Ishikawa (cell line): Measurements from ENCODE around the gene SOCS2.

Experiments used
- CEBPB ChIP-seq: IDR thresholded peaks from 2 replicates; pipeline ENCODE4 v1.6.1; 2012
- CREB1 ChIP-seq: IDR thresholded peaks from 2 replicates; pipeline ENCODE4 v1.6.1; 2012; ENCODE audit warnings: low read depth
- EGR1 ChIP-seq: IDR thresholded peaks from 2 replicates; pipeline ENCODE4 v1.6.1; 2012
- EP300 ChIP-seq: IDR thresholded peaks from 2 replicates; pipeline ENCODE4 v1.6.1; 2012; ENCODE audit warnings: borderline replicate concordance
- FOXM1 ChIP-seq: IDR thresholded peaks from 2 replicates; pipeline ENCODE4 v1.6.1; 2012; ENCODE audit warnings: low read depth, borderline replicate concordance
- NFIC ChIP-seq: IDR thresholded peaks from 2 replicates; pipeline ENCODE4 v1.6.1; 2012
- RAD21 ChIP-seq: IDR thresholded peaks from 2 replicates; pipeline ENCODE4 v1.6.1; 2012; ENCODE audit warnings: low read depth
- TAF1 ChIP-seq: IDR thresholded peaks from 2 replicates; pipeline ENCODE4 v1.6.1; 2012; ENCODE audit warnings: low read depth, mild to moderate bottlenecking
- TCF12 ChIP-seq: IDR thresholded peaks from 2 replicates; pipeline ENCODE4 v1.6.1; 2012; ENCODE audit warnings: low read depth
- TEAD4 ChIP-seq: IDR thresholded peaks from 2 replicates; pipeline ENCODE4 v1.6.1; 2012
- YY1 ChIP-seq: IDR thresholded peaks from 2 replicates; pipeline ENCODE4 v1.6.1; 2012; ENCODE audit warnings: low read depth
- ZBTB7A ChIP-seq: IDR thresholded peaks from 2 replicates; pipeline ENCODE4 v1.6.1; 2012; ENCODE audit warnings: low read depth
- TF ChIP-seq, protein P1 (sequence below): IDR thresholded peaks from 2 replicates; pipeline ENCODE4 v1.6.1; 2012; ENCODE audit warnings: low read depth, mild to moderate bottlenecking
- TF ChIP-seq, protein P2 (sequence below): IDR thresholded peaks from 2 replicates; pipeline ENCODE4 v1.6.1; 2012
- TF ChIP-seq, protein P3 (sequence below): IDR thresholded peaks from 2 replicates; pipeline ENCODE4 v1.6.1; 2012

SOCS2 gene, protein sequence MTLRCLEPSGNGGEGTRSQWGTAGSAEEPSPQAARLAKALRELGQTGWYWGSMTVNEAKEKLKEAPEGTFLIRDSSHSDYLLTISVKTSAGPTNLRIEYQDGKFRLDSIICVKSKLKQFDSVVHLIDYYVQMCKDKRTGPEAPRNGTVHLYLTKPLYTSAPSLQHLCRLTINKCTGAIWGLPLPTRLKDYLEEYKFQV

DNA sequence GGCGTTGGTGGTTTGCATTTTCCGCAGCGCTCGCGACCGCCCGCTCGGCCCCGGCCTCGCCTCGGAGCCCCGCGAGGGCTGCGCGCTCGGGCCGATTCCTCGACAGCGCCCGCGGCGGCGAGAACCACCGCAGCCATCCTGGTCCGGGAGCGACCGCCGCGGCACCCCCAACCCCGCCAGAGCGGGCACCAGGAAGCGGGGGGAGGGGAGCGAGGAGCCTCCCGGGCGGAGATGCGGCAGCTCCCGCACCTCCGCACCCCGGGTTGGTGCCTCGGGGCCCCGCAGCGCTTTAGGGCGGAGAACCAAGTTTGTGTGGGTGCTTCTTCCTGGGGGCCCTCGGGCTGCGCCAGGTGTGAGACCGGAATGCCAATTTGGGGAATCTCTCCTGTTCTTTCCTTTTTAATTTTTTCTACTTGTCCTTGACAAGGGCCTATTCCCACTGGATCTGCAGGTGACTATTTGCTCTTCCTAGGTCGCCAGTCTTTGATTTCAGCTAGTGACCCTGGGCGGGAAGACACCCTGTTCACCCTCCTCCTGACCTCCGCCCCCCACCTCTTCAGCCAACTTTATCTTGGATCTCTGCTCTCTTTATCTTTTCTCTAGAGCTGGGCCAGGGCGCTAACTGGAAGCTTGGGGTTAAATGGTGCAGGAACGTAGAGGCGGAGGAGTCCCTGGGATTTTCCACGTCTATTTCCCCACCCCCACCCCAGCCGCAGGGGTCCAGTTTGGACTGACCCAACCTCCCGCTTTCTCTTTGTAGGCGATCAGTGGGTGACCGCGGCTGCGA, at the start of gene SOCS2:
Gene SOCS2, plus strand, starts transcription at position 751 of the 787 bp plus-strand sequence. CDS start 223 bp downstream, outside the sequence.
- TF ChIP-seq TCF12 (no peak), RAD21 (no peak), EP300 (no peak), CREB1 (no peak), TEAD4 (no peak), YY1 (no peak), TAF1 (no peak), CEBPB (no peak), NFIC (no peak), EGR1 (no peak), ZBTB7A (no peak), FOXM1 (no peak)
- TF ChIP-seq, protein P1, sequence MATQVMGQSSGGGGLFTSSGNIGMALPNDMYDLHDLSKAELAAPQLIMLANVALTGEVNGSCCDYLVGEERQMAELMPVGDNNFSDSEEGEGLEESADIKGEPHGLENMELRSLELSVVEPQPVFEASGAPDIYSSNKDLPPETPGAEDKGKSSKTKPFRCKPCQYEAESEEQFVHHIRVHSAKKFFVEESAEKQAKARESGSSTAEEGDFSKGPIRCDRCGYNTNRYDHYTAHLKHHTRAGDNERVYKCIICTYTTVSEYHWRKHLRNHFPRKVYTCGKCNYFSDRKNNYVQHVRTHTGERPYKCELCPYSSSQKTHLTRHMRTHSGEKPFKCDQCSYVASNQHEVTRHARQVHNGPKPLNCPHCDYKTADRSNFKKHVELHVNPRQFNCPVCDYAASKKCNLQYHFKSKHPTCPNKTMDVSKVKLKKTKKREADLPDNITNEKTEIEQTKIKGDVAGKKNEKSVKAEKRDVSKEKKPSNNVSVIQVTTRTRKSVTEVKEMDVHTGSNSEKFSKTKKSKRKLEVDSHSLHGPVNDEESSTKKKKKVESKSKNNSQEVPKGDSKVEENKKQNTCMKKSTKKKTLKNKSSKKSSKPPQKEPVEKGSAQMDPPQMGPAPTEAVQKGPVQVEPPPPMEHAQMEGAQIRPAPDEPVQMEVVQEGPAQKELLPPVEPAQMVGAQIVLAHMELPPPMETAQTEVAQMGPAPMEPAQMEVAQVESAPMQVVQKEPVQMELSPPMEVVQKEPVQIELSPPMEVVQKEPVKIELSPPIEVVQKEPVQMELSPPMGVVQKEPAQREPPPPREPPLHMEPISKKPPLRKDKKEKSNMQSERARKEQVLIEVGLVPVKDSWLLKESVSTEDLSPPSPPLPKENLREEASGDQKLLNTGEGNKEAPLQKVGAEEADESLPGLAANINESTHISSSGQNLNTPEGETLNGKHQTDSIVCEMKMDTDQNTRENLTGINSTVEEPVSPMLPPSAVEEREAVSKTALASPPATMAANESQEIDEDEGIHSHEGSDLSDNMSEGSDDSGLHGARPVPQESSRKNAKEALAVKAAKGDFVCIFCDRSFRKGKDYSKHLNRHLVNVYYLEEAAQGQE: no peak
- TF ChIP-seq, protein P2, sequence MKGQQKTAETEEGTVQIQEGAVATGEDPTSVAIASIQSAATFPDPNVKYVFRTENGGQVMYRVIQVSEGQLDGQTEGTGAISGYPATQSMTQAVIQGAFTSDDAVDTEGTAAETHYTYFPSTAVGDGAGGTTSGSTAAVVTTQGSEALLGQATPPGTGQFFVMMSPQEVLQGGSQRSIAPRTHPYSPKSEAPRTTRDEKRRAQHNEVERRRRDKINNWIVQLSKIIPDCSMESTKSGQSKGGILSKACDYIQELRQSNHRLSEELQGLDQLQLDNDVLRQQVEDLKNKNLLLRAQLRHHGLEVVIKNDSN: no peak
- TF ChIP-seq, protein P3, sequence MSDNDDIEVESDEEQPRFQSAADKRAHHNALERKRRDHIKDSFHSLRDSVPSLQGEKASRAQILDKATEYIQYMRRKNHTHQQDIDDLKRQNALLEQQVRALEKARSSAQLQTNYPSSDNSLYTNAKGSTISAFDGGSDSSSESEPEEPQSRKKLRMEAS: no peak

DNA sequence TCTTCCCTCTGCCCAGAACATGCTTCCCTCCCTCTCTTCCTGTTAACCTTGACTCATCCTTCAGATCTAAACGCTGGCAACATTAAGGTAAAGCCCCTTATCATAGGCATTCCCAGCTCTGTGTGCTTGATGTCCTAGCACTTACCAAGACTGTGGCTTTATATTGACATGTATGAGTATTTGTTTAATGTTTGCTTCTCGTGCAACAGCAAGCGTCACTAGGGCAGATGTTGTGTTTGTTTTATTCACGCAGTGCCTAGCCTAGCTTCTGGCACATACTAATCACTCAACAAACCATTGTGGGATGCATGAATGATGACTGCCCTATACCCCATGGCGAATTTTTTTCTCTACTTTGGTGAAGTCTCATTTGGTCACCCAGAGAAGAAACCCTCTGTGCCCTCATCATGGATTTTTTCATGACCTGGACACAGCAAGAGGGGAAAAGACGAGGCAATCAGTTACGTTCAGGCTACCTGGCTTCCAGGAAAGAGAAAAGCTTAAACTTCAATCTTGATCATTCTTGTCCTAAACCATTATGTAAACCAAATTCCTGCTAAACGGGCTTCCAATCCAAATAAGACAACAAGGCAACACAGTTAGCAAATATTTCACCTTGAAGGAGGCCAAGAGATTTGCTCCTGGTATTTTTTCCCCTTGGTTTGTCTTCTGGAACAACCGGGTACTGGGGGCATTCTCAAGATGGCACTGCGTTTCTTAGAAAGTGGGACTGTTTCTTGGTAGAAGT, 47.9 kb upstream of the SOCS2 start:
- TF ChIP-seq RAD21 (no peak), YY1 (no peak), CEBPB (no peak), EGR1 (no peak), ZBTB7A (no peak), NFIC (no peak)
- TF ChIP-seq, protein P2: no peak
- TF ChIP-seq, protein P1: no peak

DNA sequence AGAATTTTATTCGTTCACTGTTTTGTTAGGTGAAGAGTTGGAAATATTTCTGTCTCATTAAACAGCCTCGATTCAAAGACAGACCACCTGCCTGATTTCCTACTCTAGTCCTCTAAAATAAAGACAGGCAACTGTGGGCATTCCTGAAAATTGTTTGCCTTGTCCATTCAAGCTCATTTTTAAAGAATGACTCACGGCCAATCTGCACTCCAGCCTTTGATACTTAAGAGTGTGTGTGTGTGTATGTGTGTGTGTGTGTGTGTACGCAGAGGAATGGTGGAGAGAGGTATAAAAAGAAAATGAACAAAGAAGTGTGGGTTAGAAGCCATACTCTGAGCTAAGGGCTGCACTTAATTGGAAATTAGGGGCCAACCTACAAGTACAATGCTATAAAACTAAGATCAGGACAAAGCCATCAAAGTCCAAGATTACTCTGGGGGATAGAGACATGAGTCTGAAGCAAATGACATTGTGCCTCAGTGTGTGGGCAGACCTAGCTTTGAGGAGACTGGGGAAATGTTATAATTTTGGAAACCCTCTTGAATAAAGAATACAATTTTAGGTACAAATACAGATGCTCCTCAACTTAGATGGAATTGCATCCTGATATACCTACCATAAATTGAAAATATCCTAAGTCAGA, 45.6 kb upstream of the SOCS2 start:
- no peak for TF ChIP-seq FOXM1
- no peak for TF ChIP-seq ZBTB7A
- TF ChIP-seq TAF1: no peak
- no peak for TF ChIP-seq EGR1
- TF ChIP-seq, protein P3: 0 out of 2 replicates have a peak, but pooled peaks have one; percentile 14
- TF ChIP-seq TCF12: no peak
- TF ChIP-seq TEAD4: peak; percentile 50
- no peak for TF ChIP-seq CEBPB
- no peak for TF ChIP-seq NFIC
- TF ChIP-seq, protein P1: no peak
- TF ChIP-seq, protein P2: no peak
